A673 (cell line): ENCODE results near the gene KISS1. TPM values are rescaled to one million over a fixed set of nuclear protein-coding genes. Genes with fewer than 3 reads are reported as not detected.

Source experiments
- BruUV-seq: library from RNA; stranded (reverse); fragments of 400-500 nt; replicated peaks from 2 replicates; lab custom pipeline; 2021; lab: Mats Ljungman, UMichigan
- CTCF ChIA-PET: fragments of 300-600 bp; sonication (Branson Sonifier 250); formaldehyde crosslinking; loops from one replicate; lab custom pipeline; 2022; ENCODE audit warnings: antibody characterized with exemption; lab: Charles Lee
- POLR2A ChIA-PET: fragments of 300-600 bp; sonication (Branson Sonifier 250); formaldehyde crosslinking; loops from one replicate; lab custom pipeline; 2022; ENCODE audit warnings: antibody characterized with exemption; ENCODE audit not compliant: low non-redundant PET; lab: Charles Lee
- DNase-seq: peaks from one replicate; pipeline ENCODE4 v3.0.0-alpha.2; 2015; ENCODE audit warnings: low spot score
- H3K27ac ChIP-seq: fragments of 200-600 bp; sonication (generic); 2 replicates; pipeline ENCODE4 v1.5.1; 2016; ENCODE audit warnings: mixed run types, low read depth, mild to moderate bottlenecking, mixed read lengths, antibody characterized with exemption, low read length; ENCODE audit not compliant: poor library complexity, severe bottlenecking
- H3K27me3 ChIP-seq: fragments of 200-600 bp; sonication (generic); replicated peaks from 2 replicates; pipeline ENCODE4 v1.6.1; 2017; ENCODE audit warnings: mixed run types, low read depth, mild to moderate bottlenecking, mixed read lengths, antibody characterized with exemption, low read length; ENCODE audit not compliant: insufficient read depth, poor library complexity
- H3K36me3 ChIP-seq: fragments of 200-600 bp; sonication (generic); 2 replicates; pipeline ENCODE4 v1.6.1; 2016; ENCODE audit warnings: mixed run types, mild to moderate bottlenecking, mixed read lengths, antibody characterized with exemption, low read length; ENCODE audit not compliant: insufficient read depth, poor library complexity, severe bottlenecking
- H3K4me1 ChIP-seq: fragments of 200-600 bp; sonication (generic); 2 replicates; pipeline ENCODE4 v1.6.1; 2017; ENCODE audit warnings: mixed run types, mild to moderate bottlenecking, mixed read lengths, antibody characterized with exemption, low read length; ENCODE audit not compliant: insufficient read depth, poor library complexity, severe bottlenecking
- H3K4me3 ChIP-seq: fragments of 200-600 bp; sonication (generic); 2 replicates; pipeline ENCODE4 v1.5.1; 2016; ENCODE audit warnings: low read depth, mixed run types, mild to moderate bottlenecking, mixed read lengths, low read length; ENCODE audit not compliant: poor library complexity, severe bottlenecking
- H3K9me3 ChIP-seq: fragments of 200-600 bp; sonication (generic); 2 replicates; pipeline ENCODE4 v1.6.1; 2016; ENCODE audit warnings: mixed run types, low read depth, mild to moderate bottlenecking, mixed read lengths, antibody characterized with exemption, low read length; ENCODE audit not compliant: poor library complexity, severe bottlenecking
- EZH2 ChIP-seq: fragments of 200-600 bp; sonication (generic); IDR thresholded peaks from 2 replicates; pipeline ENCODE4 v1.6.1; 2017; ENCODE audit warnings: borderline replicate concordance, low read depth, mild to moderate bottlenecking, mixed read lengths, antibody characterized with exemption, low read length; ENCODE audit not compliant: poor library complexity, severe bottlenecking
- intact Hi-C: fragments of 100-400 bp; cut with micrococcal nuclease; formaldehyde crosslinking; loops from one replicate; pipeline ENCODE4 v1.10.0; 2022; ENCODE audit not compliant: unreplicated experiment
- total RNA-seq: library from RNA; stranded (reverse); gene quantifications from 2 replicates; pipeline ENCODE4 v1.2.3, GENCODE V29; 2021
- TF ChIP-seq, protein P1 (sequence below): fragments of 300-800, 200-600 bp; sonication (generic); conservative IDR thresholded peaks from 2 replicates; pipeline ENCODE4 v1.5.1; 2017; ENCODE audit warnings: low read depth, mild to moderate bottlenecking, antibody characterized with exemption, low read length, moderate library complexity, mixed read lengths

Gene KISS1
- total RNA-seq, 1 experiment from 2014 or later = not detected

DNA sequence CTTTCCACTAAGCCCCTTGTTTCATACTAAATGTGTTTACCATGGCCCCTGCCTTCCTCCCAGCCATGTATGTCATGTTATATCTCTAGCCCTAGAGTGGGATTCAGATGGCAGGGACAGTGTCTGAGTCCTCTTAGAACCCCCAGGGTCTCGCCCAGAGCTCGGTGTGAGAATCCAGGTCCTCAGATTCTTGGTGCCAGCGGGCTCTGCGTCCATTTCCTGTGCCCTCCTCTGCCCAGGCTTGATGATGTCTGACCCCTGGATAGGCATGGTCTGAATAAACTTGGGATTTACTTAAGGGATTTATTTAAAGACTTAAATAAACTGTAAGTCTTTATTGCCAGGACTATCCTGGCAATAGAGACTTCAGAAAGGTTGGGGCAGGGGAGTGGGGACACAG, 6.2 kb upstream of the KISS1 start:
- POLR2A ChIA-PET = no interaction called here

DNA sequence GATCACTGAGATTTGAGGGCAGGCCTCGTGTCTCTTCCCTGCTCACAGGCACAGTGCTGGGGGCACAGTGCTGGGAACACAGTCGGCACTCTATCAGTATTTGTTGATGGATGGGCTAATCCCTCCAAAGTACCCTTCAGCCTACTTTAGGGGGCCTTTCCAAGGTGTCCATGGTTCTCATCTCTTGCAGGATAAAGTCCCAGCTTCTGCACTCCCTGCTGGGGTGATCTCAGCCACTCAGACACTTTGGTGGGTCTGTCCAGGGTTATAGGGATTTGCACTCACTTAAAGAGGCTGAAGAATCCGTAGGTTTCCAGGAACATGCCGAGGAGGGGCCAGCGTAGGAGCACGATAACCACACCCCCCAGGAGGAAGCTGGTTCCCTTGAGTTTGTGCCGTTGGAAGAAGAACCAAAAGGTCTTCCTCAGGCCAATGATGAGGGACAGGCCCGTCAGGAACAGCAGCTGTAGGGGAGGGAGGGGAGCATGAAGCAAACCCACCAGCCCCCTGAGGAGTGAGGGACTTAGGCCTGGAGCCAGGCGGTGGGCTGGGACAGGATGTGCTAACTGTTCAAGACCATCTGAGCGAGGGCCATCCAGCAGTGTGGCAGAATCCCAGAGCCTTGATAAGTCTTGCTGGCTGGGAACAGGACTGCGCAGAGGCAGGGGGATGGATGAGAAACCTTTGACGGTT, 5.2 kb upstream of the KISS1 start:
- BruUV-seq = no TSS peak
- POLR2A ChIA-PET = no interaction called here

More for the DNA sequence above, 6.2 kb upstream of the KISS1 start:
- Histone ChIP-seq H3K36me3 (no peaks in the 10 kb centered on the region), H3K4me1 (no peaks in the 10 kb centered on the region), H3K4me3 (no peak overlapping the region), H3K9me3 (no peaks in the 10 kb centered on the region), H3K27me3 (peaks cover 16% of the 10 kb centered on the region), H3K27ac (no peak overlapping the region)
- BruUV-seq = no TSS peak
- TF ChIP-seq, protein P1, sequence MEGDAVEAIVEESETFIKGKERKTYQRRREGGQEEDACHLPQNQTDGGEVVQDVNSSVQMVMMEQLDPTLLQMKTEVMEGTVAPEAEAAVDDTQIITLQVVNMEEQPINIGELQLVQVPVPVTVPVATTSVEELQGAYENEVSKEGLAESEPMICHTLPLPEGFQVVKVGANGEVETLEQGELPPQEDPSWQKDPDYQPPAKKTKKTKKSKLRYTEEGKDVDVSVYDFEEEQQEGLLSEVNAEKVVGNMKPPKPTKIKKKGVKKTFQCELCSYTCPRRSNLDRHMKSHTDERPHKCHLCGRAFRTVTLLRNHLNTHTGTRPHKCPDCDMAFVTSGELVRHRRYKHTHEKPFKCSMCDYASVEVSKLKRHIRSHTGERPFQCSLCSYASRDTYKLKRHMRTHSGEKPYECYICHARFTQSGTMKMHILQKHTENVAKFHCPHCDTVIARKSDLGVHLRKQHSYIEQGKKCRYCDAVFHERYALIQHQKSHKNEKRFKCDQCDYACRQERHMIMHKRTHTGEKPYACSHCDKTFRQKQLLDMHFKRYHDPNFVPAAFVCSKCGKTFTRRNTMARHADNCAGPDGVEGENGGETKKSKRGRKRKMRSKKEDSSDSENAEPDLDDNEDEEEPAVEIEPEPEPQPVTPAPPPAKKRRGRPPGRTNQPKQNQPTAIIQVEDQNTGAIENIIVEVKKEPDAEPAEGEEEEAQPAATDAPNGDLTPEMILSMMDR = no peak
- no peak for TF ChIP-seq EZH2
- intact Hi-C loops = no loop called here
- CTCF ChIA-PET = no interaction called here
- no peak for DNase-seq

DNA sequence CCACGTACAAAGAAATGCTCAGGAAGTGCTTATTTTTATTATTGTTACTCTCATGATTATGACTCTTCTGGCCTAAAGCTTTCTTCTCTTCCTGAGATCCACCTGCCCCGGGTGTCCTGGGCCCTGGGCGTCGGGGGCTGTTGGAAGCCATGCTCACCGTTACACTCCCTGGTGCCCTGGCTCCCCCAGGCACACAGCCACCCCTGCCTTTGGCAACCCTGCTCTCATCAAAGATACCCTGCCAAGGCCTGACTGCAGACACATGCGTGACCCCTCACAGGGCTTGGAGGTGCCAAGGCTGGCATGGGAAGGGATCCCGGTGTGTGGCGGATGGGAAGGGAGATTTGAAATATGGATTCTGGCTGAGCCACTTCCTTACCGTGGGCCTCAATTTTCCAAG, 3.3 kb upstream of the KISS1 start:
- no peak for DNase-seq
- H3K27me3 ChIP-seq = peaks cover 6% of the 10 kb centered on the region
- H3K9me3 ChIP-seq = no peaks in the 10 kb centered on the region
- no peak for TF ChIP-seq EZH2
- TF ChIP-seq, protein P1 = no peak
- intact Hi-C loops = no loop called here
- BruUV-seq = no TSS peak
- H3K36me3 ChIP-seq = no peaks in the 10 kb centered on the region
- POLR2A ChIA-PET = no interaction called here
- no peaks in the 10 kb centered on the region for H3K4me1 ChIP-seq
- H3K27ac ChIP-seq = no peak overlapping the region
- H3K4me3 ChIP-seq = no peak overlapping the region
- CTCF ChIA-PET = no interaction called here

More for the DNA sequence above, 5.2 kb upstream of the KISS1 start:
- H3K4me1 ChIP-seq = no peaks in the 10 kb centered on the region
- TF ChIP-seq, protein P1 = no peak
- no peak for TF ChIP-seq EZH2
- H3K27me3 ChIP-seq = peaks cover 16% of the 10 kb centered on the region
- intact Hi-C loops = no loop called here
- no peaks in the 10 kb centered on the region for H3K9me3 ChIP-seq
- H3K27ac ChIP-seq = no peak overlapping the region
- H3K36me3 ChIP-seq = no peaks in the 10 kb centered on the region
- CTCF ChIA-PET = no interaction called here
- no peak for DNase-seq
- no peak overlapping the region for H3K4me3 ChIP-seq
